GM10847 (cell line): ENCODE measurements around the gene C1QTNF12.

Source experiments
- POLR2A ChIP-seq: IDR thresholded peaks from 2 replicates; pipeline ENCODE4 v1.6.1; 2011; ENCODE audit not compliant: insufficient read length; ENCODE audit errors: extremely low read depth

The C1QTNF12 gene

GRCh38 chr1:1206966-1207531, 39.5 kb downstream of the C1QTNF12 start:
- TF ChIP-seq POLR2A: no peak

GRCh38 chr1:1206376-1206965, 40.1 kb downstream of the C1QTNF12 start, which contains the start of gene TNFRSF18:
Gene TNFRSF18, minus strand, starts transcription at chr1:1206592. Its CDS starts 21 bp downstream, at chr1:1206571.
- no peak for TF ChIP-seq POLR2A

- TF ChIP-seq POLR2A: no peak
These were observed 40.6 kb downstream of the C1QTNF12 start for GRCh38 chr1:1205769-1206375.

- no peak for TF ChIP-seq POLR2A
These were observed 41.3 kb downstream of the C1QTNF12 start for GRCh38 chr1:1204998-1205768.

- TF ChIP-seq POLR2A: no peak
These were observed 42.0 kb downstream of the C1QTNF12 start for GRCh38 chr1:1204425-1204920.

GRCh38 chr1:1203561-1204424, 42.7 kb downstream of the C1QTNF12 start:
- TF ChIP-seq POLR2A: no peak

- TF ChIP-seq POLR2A: no peak
These were observed 43.5 kb downstream of the C1QTNF12 start for GRCh38 chr1:1202831-1203560.

- TF ChIP-seq POLR2A: no peak
These were observed 45.4 kb downstream of the C1QTNF12 start for GRCh38 chr1:1200876-1201810.

GRCh38 chr1:1199961-1200875, 46.3 kb downstream of the C1QTNF12 start:
- TF ChIP-seq POLR2A: no peak

- TF ChIP-seq POLR2A: no peak
These were observed 47.2 kb downstream of the C1QTNF12 start for GRCh38 chr1:1199141-1199960.

GRCh38 chr1:1198423-1199140, 47.9 kb downstream of the C1QTNF12 start:
- no peak for TF ChIP-seq POLR2A
